K562 (cell line): ENCODE results near the gene FGF10. TPM values are rescaled to one million over a fixed set of nuclear protein-coding genes. Genes with fewer than 3 reads are reported as not detected.

Experiments used
- ATAC-seq: fragments of 200-7000 bp; cut with Tn5 transposase; 3 replicates; pipeline ENCODE4 v1.9.1; 2020; ENCODE audit warnings: moderate library complexity
- BruUV-seq: library from RNA; stranded (reverse); fragments of 400-500 nt; replicated peaks from 2 replicates; lab custom pipeline; 2021; lab: Mats Ljungman, UMichigan
- CTCF ChIA-PET: fragments of 300-600 bp; formaldehyde crosslinking; extraction: SDS; loops from one replicate; lab custom pipeline; 2021; ENCODE audit warnings: low intra/inter-chr PET ratio; lab: Yijun Ruan, JAX
- POLR2A ChIA-PET: fragments of 300-600, 350-650 bp; sonication (Branson Sonifier 250); formaldehyde crosslinking; extraction: SDS; loops from one replicate; lab custom pipeline; 2021; ENCODE audit warnings: antibody characterized with exemption, inconsistent platforms; lab: Yijun Ruan, JAX
- DNase-seq, 4 experiments: peaks; one replicate each; pipeline versions ENCODE4 v3.0.0 to v3.0.0-alpha.2; 2011 to 2018; ENCODE audit warnings: low spot score in 3 of 4, mixed read lengths in 3 of 4; ENCODE audit errors: extremely low read depth in 1 of 4
- FAIRE-seq: peaks from 2 replicates; lab custom pipeline; 2011; peaks lifted over from hg19 to GRCh38; lab: Jason Lieb, UNC
- H2AFZ ChIP-seq: 2 replicates; pipeline ENCODE4 v1.6.0; 2011; ENCODE audit warnings: low read depth, low read length, control low read depth, inconsistent platforms
- H3K27ac ChIP-seq: fragments of 200-600 bp; 3 replicates; pipeline ENCODE4 v1.8.0; 2011; ENCODE audit warnings: low read depth, mild to moderate bottlenecking, control low read depth, inconsistent platforms, low read length, moderate library complexity, mixed read lengths; ENCODE audit errors: extremely low read depth
- H3K27me3 ChIP-seq, 2 experiments: fragments of 300-600 bp in 1 of 2; 2 replicates in 1 of 2; 3 replicates in 1 of 2; pipeline versions ENCODE4 v1.6.0 to v1.8.0; 2011; ENCODE audit warnings: inconsistent platforms in 2 of 2, low read length in 2 of 2, mild to moderate bottlenecking in 1 of 2, mixed read lengths in 1 of 2, moderate library complexity in 1 of 2; ENCODE audit not compliant: control insufficient read depth in 2 of 2, insufficient read depth in 2 of 2
- H3K36me3 ChIP-seq: fragments of 300-600 bp; 3 replicates; pipeline ENCODE4 v1.8.0; 2011; ENCODE audit warnings: mild to moderate bottlenecking, low read length, inconsistent platforms; ENCODE audit not compliant: control insufficient read depth, insufficient read depth
- H3K4me1 ChIP-seq, 2 experiments: fragments of 200-600 bp in 1 of 2; replicated peaks in 1 of 2; 2 replicates in 1 of 2; 3 replicates in 1 of 2; pipeline versions ENCODE4 v1.5.1 to v1.8.0; 2011; ENCODE audit warnings: inconsistent platforms in 2 of 2, low read length in 2 of 2, mild to moderate bottlenecking in 1 of 2, mixed read lengths in 1 of 2, moderate library complexity in 1 of 2; ENCODE audit not compliant: control insufficient read depth in 2 of 2, insufficient read depth in 2 of 2
- H3K4me2 ChIP-seq: 2 replicates; pipeline ENCODE4 v1.6.1; 2011; ENCODE audit warnings: low read length, control low read depth, inconsistent platforms, mixed read lengths; ENCODE audit not compliant: insufficient read depth
- H3K4me3 ChIP-seq: fragments of 200-600 bp; sonication (generic), shearing (Covaris generic); 2 replicates; pipeline ENCODE4 v1.5.1; 2016; ENCODE audit warnings: control low read depth, inconsistent platforms
- H3K79me2 ChIP-seq: fragments of 200-600 bp; 3 replicates; pipeline ENCODE4 v1.8.0; 2011; ENCODE audit warnings: low read length, inconsistent platforms; ENCODE audit not compliant: control insufficient read depth, insufficient read depth
- H3K9ac ChIP-seq, 2 experiments: 2 replicates each; pipeline versions ENCODE4 v1.6.0 to v1.6.1; 2011; ENCODE audit warnings: low read depth in 2 of 2, low read length in 2 of 2, control low read depth in 1 of 2, inconsistent platforms in 1 of 2, mild to moderate bottlenecking in 1 of 2, mixed read lengths in 1 of 2; ENCODE audit not compliant: insufficient read depth in 1 of 2
- H3K9me1 ChIP-seq: one replicate; pipeline ENCODE4 v1.6.0; 2011; ENCODE audit warnings: inconsistent platforms, mild to moderate bottlenecking, low read length, moderate library complexity; ENCODE audit not compliant: control insufficient read depth, insufficient read depth
- H3K9me3 ChIP-seq: replicated peaks from 2 replicates; pipeline ENCODE4 v1.5.1; 2011; ENCODE audit warnings: low read depth, low read length, inconsistent platforms; ENCODE audit not compliant: control insufficient read depth, insufficient read depth
- H4K20me1 ChIP-seq: replicated peaks from 2 replicates; pipeline ENCODE4 v1.6.1; 2011; ENCODE audit warnings: low read length, inconsistent platforms, mixed read lengths; ENCODE audit not compliant: control insufficient read depth, insufficient read depth
- KLF1 ChIP-seq: fragments of 450-650 bp; IDR thresholded peaks from 2 replicates; pipeline ENCODE4 v1.6.1; 2016; ENCODE audit warnings: missing genetic modification characterization, missing compliant biosample characterization
- MTA3 ChIP-seq: fragments of 450-650 bp; formaldehyde crosslinking; IDR thresholded peaks from 2 replicates; pipeline ENCODE4 v1.6.1; 2017; ENCODE audit warnings: mild to moderate bottlenecking, borderline replicate concordance
- NFATC3 ChIP-seq: fragments of 450-650 bp; IDR thresholded peaks from 2 replicates; pipeline ENCODE4 v1.6.1; 2017; ENCODE audit warnings: mild to moderate bottlenecking
- POLR2AphosphoS5 ChIP-seq: IDR thresholded peaks from 2 replicates; pipeline ENCODE4 v1.6.1; 2011; ENCODE audit warnings: mild to moderate bottlenecking, low read depth, low read length, moderate library complexity; ENCODE audit not compliant: control insufficient read depth, insufficient read depth
- RERE ChIP-seq: sonication (generic); formaldehyde crosslinking; IDR thresholded peaks from 2 replicates; pipeline ENCODE4 v1.8.0; 2023; ENCODE audit warnings: missing genetic modification reagents, mild to moderate bottlenecking, borderline replicate concordance
- TEAD4 ChIP-seq, 2 experiments: sonication (generic) in 1 of 2; formaldehyde crosslinking in 1 of 2; IDR thresholded peaks; 2 replicates each; pipeline versions ENCODE4 v1.6.1 to v1.8.0; 2012 to 2022; ENCODE audit warnings: borderline replicate concordance in 1 of 2, inconsistent platforms in 1 of 2, low read length in 1 of 2, mild to moderate bottlenecking in 1 of 2, missing genetic modification reagents in 1 of 2
- TOE1 ChIP-seq, 2 experiments: fragments of 450-650 bp in 1 of 2; sonication (generic) in 1 of 2; formaldehyde crosslinking in 1 of 2; IDR thresholded peaks; 2 replicates each; pipeline versions ENCODE4 v1.7.1 to v1.8.0; 2016 to 2022; ENCODE audit warnings: borderline replicate concordance in 2 of 2, mild to moderate bottlenecking in 2 of 2, antibody characterized with exemption in 1 of 2, inconsistent platforms in 1 of 2, low read depth in 1 of 2, missing genetic modification reagents in 1 of 2, moderate library complexity in 1 of 2
- ZC3H8 ChIP-seq: fragments of 450-650 bp; IDR thresholded peaks from 2 replicates; pipeline ENCODE4 v1.6.1; 2017
- ZNF324 ChIP-seq: fragments of 250-450 bp; sonication (Bioruptor Pico); IDR thresholded peaks from 2 replicates; pipeline ENCODE4 v1.4.0; 2020; ENCODE audit warnings: mild to moderate bottlenecking
- WGBS: fragments of 100-300 bp; shearing (Covaris generic); methylation state at CpG from one replicate; pipeline ENCODE4 v1.1.6; 2016; ENCODE audit warnings: low coverage, mixed read lengths; ENCODE audit not compliant: insufficient coverage; ENCODE audit errors: missing lambda C conversion rate; 5-methylcytosine and 5-hydroxymethylcytosine counted together
- in situ Hi-C: fragments of 300-500 bp; cut with MboI; formaldehyde crosslinking; loops from 4 replicates; pipeline ENCODE4 v1.15.0; 2018; ENCODE audit warnings: inconsistent platforms, mixed read lengths
- intact Hi-C: fragments of 100-400 bp; cut with micrococcal nuclease; formaldehyde crosslinking; loops from 2 replicates; pipeline ENCODE4 v1.14.2; 2022
- polyA plus RNA-seq, 8 experiments: library from polyadenylated mRNA; depleted of rRNA in 4 of 8; stranded (reverse) in 5 of 8; unstranded in 3 of 8; fragments of >200 nt; fragmentation: Nextera tagmentation in 2 of 8; fragmentation: Illumina TruSeq in 1 of 8; extraction: Ambion mirVana in 2 of 8; extraction: Trizol in 1 of 8; gene quantifications; 2 replicates each; pipeline versions ENCODE4 v1.2.1 to v1.2.3, GENCODE V29; 2011 to 2014; ENCODE audit warnings: inconsistent platforms in 1 of 8, missing spikeins in 1 of 8
- total RNA-seq, 7 experiments: library from RNA; depleted of rRNA in 6 of 7; stranded (reverse); fragments of >200 nt in 6 of 7; fragmentation: Illumina TruSeq in 2 of 7; extraction: Trizol in 2 of 7; gene quantifications; 2 replicates each; pipeline versions ENCODE4 v1.2.1 to v1.2.3, GENCODE V29; 2011 to 2021; ENCODE audit warnings: low replicate concordance in 1 of 7

Gene FGF10
- total and polyA plus RNA-seq, 9 of the 15 experiments (the other 6 are each of a cell fraction or from before 2014, with no cell fraction given), result not detected

GRCh38 chr5:44312374-44312773 is 76.8 kb downstream of the FGF10 start:
- in situ Hi-C loops (no loop called here), intact Hi-C loops (no loop called here)
- CTCF ChIA-PET, result no interaction called here
- peaks cover 1% of the 10 kb centered on the region; the same call in 1 of the 2 replicates for H3K9me3 ChIP-seq
- no TSS peak for BruUV-seq
- H3K9ac ChIP-seq, result no peak overlapping the region
- ATAC-seq (no peak), DNase-seq (no peak), FAIRE-seq (no peak)
- no peak overlapping the region for H3K4me3 ChIP-seq
- H3K9me1 ChIP-seq, result no peaks in the 10 kb centered on the region
- POLR2A ChIA-PET, result no interaction called here
- H2AFZ ChIP-seq, result no peak overlapping the region
- H3K4me1 ChIP-seq, result no peaks in the 10 kb centered on the region
- no peaks in the 10 kb centered on the region for H3K36me3 ChIP-seq
- TF ChIP-seq POLR2AphosphoS5 (no peak), KLF1 (tag) (no peak), TEAD4 (IDR thresholded peaks at IDR 0.05; ENCODE audit: low read length) (no peak), TEAD4 (CRISPR knock-in tag; IDR thresholded peaks at IDR 0.05; ENCODE audit: borderline replicate concordance) (no peak), NFATC3 (no peak), TOE1 (IDR thresholded peaks at IDR 0.05; ENCODE audit: borderline replicate concordance) (no peak), TOE1 (CRISPR knock-in tag; IDR thresholded peaks at IDR 0.05; ENCODE audit: borderline replicate concordance, low read depth) (no peak), ZNF324 (CRISPR knock-in tag) (no peak), MTA3 (no peak), RERE (no peak), ZC3H8 (no peak)
- TF ChIP-seq, all 486 proteins: peak for 0
- WGBS, result 0% methylated on average over 1 of the region's 1 CpG
- no peaks in the 10 kb centered on the region for H3K79me2 ChIP-seq
- no peak overlapping the region for H3K4me2 ChIP-seq
- no peaks in the 10 kb centered on the region for H3K27me3 ChIP-seq
- H4K20me1 ChIP-seq, result no peaks in the 10 kb centered on the region
- H3K27ac ChIP-seq, result no peak overlapping the region
